Thyroid gland (tissue), 4 donors: ENCODE data around the gene GIGYF2. TPM values are rescaled to one million over a fixed set of nuclear protein-coding genes. Genes with fewer than 3 reads are reported as not detected.

Source experiments
- DNase-seq, 2 donors: peaks; one replicate each; pipeline ENCODE4 v3.0.0-alpha.2; 2019
- H3K27ac ChIP-seq, 3 donors: fragments of 200-600 bp; sonication (generic); 1 replicate in 2 of 3; 2 replicates in 1 of 3; pipeline ENCODE4 v1.5.1; 2016 to 2019; ENCODE audit warnings: mild to moderate bottlenecking in 1 of 3, moderate library complexity in 1 of 3
- H3K27me3 ChIP-seq: fragments of 200-600 bp; sonication (generic); one replicate; pipeline ENCODE4 v1.5.1; 2019
- H3K36me3 ChIP-seq, 2 donors: fragments of 200-600 bp; sonication (generic); one replicate each; pipeline ENCODE4 v1.5.1; 2016 to 2019
- H3K4me1 ChIP-seq, 2 donors: fragments of 200-600 bp; sonication (generic); one replicate each; pipeline ENCODE4 v1.5.1; 2017 to 2019
- H3K4me3 ChIP-seq, 3 donors: fragments of 200-600 bp; sonication (generic); replicated peaks in 1 of 3; 1 replicate in 2 of 3; 2 replicates in 1 of 3; pipeline ENCODE4 v1.5.1; 2016; ENCODE audit warnings: mild to moderate bottlenecking in 1 of 3
- H3K9me3 ChIP-seq: fragments of 200-600 bp; sonication (generic); one replicate; pipeline ENCODE4 v1.5.1; 2017
- POLR2A ChIP-seq, 2 donors: fragments of 450-650 bp; IDR thresholded peaks; one replicate each; pipeline ENCODE4 v1.6.1; 2017; ENCODE audit warnings: antibody characterized with exemption in 2 of 2, mild to moderate bottlenecking in 2 of 2, moderate library complexity in 1 of 2
- WGBS, 2 donors: methylation state at CpG; one replicate each; pipeline ENCODE4 v1.1.5; 2017; 5-methylcytosine and 5-hydroxymethylcytosine counted together
- intact Hi-C: fragments of 100-400 bp; cut with DNase I; formaldehyde crosslinking; loops from one replicate; pipeline ENCODE4 v1.15.1; 2023
- total RNA-seq, 4 donors: library from RNA; depleted of rRNA; stranded (reverse); fragments of >200 nt; gene quantifications; one replicate each; pipeline ENCODE4 v1.2.3, GENCODE V29; 2016
- TF ChIP-seq, protein P1 (sequence below), 6 experiments: fragments of 200-600 bp in 3 of 6; fragments of 450-650 bp in 3 of 6; sonication (generic) in 3 of 6; IDR thresholded peaks; one replicate each; pipeline ENCODE4 v1.5.1; 2016 to 2019; ENCODE audit warnings: antibody characterized with exemption in 6 of 6, mild to moderate bottlenecking in 2 of 6, inconsistent platforms in 1 of 6, moderate library complexity in 1 of 6

The GIGYF2 gene
- total RNA-seq, 4 donors from 2014 or later, result 88.7 to 138 (median 101) TPM

- intact Hi-C loops, result no loop called here
- Histone ChIP-seq H3K4me3 (no peak overlapping the region), H3K36me3 (peaks cover 0 to 3% of the 10 kb centered on the region in 2 donors), H3K4me1 (no peaks in the 10 kb centered on the region), H3K27ac (no peak overlapping the region), H3K27me3 (no peaks in the 10 kb centered on the region), H3K9me3 (no peaks in the 10 kb centered on the region)
- 89 to 90% methylated on average over 4 of the region's 4 CpGs for WGBS, 2 donors
- no peak for DNase-seq
- TF ChIP-seq, protein P1, sequence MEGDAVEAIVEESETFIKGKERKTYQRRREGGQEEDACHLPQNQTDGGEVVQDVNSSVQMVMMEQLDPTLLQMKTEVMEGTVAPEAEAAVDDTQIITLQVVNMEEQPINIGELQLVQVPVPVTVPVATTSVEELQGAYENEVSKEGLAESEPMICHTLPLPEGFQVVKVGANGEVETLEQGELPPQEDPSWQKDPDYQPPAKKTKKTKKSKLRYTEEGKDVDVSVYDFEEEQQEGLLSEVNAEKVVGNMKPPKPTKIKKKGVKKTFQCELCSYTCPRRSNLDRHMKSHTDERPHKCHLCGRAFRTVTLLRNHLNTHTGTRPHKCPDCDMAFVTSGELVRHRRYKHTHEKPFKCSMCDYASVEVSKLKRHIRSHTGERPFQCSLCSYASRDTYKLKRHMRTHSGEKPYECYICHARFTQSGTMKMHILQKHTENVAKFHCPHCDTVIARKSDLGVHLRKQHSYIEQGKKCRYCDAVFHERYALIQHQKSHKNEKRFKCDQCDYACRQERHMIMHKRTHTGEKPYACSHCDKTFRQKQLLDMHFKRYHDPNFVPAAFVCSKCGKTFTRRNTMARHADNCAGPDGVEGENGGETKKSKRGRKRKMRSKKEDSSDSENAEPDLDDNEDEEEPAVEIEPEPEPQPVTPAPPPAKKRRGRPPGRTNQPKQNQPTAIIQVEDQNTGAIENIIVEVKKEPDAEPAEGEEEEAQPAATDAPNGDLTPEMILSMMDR (IDR thresholded peaks at IDR 0.05), result no peak
- no peak for TF ChIP-seq POLR2A (IDR thresholded peaks at IDR 0.05)
Observed at GRCh38 chr2:232866104-232866503, 169.0 kb downstream of the GIGYF2 start.

- intact Hi-C loops, result no loop called here
- Histone ChIP-seq H3K27ac (no peak overlapping the region), H3K9me3 (no peaks in the 10 kb centered on the region), H3K27me3 (no peaks in the 10 kb centered on the region), H3K4me1 (no peaks in the 10 kb centered on the region), H3K4me3 (no peak overlapping the region), H3K36me3 (no peaks in the 10 kb centered on the region)
- WGBS, 2 donors, result 66 to 72% methylated on average over 15 of the region's 15 CpGs
- DNase-seq, result no peak
- no peak for TF ChIP-seq POLR2A (IDR thresholded peaks at IDR 0.05)
- TF ChIP-seq, protein P1 (IDR thresholded peaks at IDR 0.05), result no peak
Observed at GRCh38 chr2:232869138-232870017, 172.2 kb downstream of the GIGYF2 start.

GRCh38 chr2:232870018-232870765 is 173.1 kb downstream of the GIGYF2 start, which contains the start of gene SNORC:
Gene SNORC (plus strand): TSS chr2:232870264. CDS start chr2:232870342, 78 bp downstream.
- Histone ChIP-seq H3K4me3 (no peak within 1 kb of the TSS), H3K27me3 (no peaks in the 10 kb centered on the region), H3K36me3 (no peaks in the 10 kb centered on the region), H3K27ac (no peak within 1 kb of the TSS), H3K4me1 (no peaks in the 10 kb centered on the region), H3K9me3 (no peaks in the 10 kb centered on the region)
- intact Hi-C loops, result no loop called here
- TF ChIP-seq POLR2A (IDR thresholded peaks at IDR 0.05), result no peak
- TF ChIP-seq, protein P1 (IDR thresholded peaks at IDR 0.05), result no peak
- WGBS, 2 donors, result 82 to 84% methylated on average over 12 to 21 of the region's 21 CpGs
- no peak for DNase-seq

GRCh38 chr2:232870766-232871371 is 173.7 kb downstream of the GIGYF2 start:
- DNase-seq, result no peak
- Histone ChIP-seq H3K4me1 (peaks cover 3 to 4% of the 10 kb centered on the region in 2 donors), H3K27ac (no peak overlapping the region), H3K27me3 (no peaks in the 10 kb centered on the region), H3K36me3 (no peaks in the 10 kb centered on the region), H3K9me3 (no peaks in the 10 kb centered on the region), H3K4me3 (no peak overlapping the region)
- TF ChIP-seq, protein P1 (IDR thresholded peaks at IDR 0.05), result no peak
- TF ChIP-seq POLR2A (IDR thresholded peaks at IDR 0.05), result no peak
- 84 to 88% methylated on average over 13 to 17 of the region's 17 CpGs for WGBS, 2 donors
- intact Hi-C loops, result no loop called here
